Activated T-helper 9 cell treated with anti-CD3 and anti-CD28 coated beads, Interleukin-2, amount 50 U/mL, for 16 hours (primary cell): ENCODE results near the gene AKT3.
"Not testable (repeated sequence)": the region's sequence is repeated elsewhere in the genome, so short reads cannot be mapped to it uniquely, and the experiment has no call there.

Experiments used
- DNase-seq: peaks from one replicate; pipeline ENCODE4 v3.0.0-alpha.2; 2020; ENCODE audit warnings: low read depth

AKT3 gene

DNA sequence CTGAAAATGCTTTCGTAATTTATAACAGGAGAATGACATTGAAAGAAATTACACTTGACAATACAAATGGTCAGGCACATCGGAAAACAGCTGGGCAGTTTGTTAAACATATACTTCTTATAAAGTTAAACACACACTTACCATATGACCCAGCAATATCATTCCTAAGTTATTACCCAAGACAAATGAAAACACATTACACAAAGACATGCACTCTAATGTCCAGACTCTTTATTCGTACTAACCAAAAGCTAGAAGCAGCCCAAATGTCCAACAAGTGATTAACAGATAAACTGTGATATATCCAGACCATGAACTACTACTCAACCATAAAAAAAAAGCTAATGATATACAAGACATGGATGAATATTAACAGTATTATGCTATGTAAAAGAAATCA lies 8.5 kb downstream of the AKT3 start:
- no peak for DNase-seq

DNA sequence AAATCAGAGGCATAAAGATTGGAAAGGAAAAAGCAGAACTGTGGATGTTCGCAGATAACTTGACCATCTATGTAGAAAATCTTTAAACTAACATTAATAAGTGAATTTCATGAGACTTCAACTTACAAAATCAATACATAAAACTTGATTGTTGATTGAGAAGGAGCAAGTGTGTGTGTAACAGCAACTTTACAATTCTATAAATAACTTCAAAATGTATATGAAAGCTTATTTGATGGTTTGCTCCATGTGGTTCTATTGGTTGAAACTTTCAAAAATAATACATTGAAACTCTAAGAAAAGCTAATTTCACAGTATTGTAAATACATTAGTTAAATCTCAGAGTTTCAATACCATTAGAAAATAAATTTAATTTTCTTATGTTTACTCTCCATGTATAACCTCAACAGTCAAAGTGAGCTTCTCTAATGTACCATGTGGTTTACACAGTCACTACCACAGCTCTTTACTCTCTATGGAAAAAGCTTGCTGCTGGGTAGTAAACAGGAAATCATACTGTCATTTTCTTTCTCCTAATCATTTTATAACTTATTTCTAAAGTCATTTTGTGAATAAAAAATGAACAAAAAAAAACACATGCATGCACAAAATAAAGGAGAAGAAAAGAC lies 12.0 kb downstream of the AKT3 start:
- no peak for DNase-seq

DNA sequence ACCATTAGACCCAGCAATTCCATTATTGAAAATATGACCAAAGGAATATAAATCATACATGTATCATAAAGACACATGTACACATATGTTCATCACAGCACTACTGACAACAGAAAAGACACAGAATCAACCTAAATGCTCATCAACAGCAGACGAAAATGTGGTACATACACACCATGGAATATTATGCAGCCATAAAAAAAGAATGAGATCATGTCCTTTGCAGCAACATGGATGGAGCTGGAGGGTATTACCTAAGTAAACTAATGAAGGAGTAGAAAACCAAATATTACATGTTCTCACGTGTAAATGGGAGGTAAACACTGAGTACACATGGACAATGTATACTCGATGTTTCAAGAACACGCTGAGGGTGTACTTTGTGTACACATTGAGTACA lies 15.9 kb downstream of the AKT3 start:
- DNase-seq = no peak

DNA sequence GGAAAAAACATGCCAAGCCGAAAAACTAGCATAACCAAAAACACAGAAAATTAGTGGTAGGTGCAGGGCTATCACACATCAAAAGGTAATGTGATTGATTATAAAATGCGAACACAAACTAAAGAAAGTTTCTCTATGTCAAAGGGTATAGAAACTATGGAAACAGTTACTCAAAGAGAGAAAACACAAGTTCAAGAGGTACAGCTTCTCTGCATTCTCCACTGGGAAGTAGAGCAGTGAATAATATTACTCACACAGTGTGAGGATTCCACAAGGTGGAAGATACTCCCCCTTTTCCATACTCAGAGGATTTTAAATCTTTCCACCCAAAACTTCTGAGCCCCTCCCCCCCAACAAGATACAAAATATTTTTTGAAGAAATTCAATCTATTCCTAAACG lies 18.6 kb downstream of the AKT3 start:
- no peak for DNase-seq

DNA sequence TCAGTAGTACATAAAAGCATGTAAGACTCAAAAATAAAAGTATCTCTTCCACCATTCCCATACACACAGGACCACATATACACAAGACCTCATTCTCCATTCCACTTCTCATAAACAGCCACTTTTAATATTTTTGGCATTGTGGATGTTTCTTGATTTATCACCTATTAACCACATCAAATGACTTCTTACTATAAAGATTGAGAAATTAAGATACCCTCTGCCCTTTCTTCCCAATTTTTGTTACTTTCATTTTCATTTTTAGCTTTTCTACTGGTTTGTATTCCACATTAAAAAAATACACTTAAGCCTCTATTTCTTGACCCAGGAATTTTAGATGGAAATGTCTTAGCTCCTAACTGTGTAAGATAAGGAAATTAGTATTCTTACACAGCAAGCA lies 22.8 kb downstream of the AKT3 start:
- DNase-seq = no peak

DNA sequence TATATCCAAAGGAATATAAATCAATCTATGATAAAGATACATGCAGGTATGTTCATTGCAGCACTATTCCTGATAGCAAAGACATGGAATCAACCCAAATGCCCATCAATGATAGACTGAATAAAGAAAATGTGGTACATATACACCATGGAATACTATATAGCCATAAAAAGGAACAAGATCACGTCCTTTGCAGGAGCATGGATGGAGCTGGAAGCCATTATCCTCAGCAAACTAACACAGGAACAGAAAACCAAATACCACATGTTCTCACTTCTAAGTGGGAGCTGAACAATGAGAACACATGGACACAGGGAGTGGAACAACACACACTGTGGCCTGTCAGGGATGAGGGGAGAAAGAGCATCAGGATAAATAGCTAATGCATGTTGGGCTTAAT lies 25.1 kb downstream of the AKT3 start:
- DNase-seq = not testable (repeated sequence)

DNA sequence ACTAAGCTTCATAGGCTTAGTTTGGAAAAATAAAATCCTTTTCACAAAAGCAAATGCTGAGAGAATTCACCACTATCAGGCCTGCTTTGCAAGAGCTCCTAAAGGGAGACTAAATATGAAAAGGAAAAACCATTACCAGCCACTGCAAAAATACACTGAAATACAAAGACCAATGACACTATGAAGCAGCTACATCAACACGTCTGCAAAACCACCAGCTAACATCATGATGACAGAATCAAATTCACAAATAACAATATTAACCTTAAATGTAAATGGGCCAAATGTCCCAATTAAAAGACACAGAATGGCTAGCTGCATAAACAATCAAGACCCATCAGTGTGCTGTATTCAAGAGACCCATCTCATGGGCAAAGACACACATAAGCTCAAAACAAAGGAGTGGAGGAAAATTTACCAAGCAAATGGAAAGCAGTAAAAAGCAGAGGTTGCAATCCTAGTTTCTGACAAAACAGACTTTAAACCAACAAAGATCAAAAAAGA lies 28.8 kb downstream of the AKT3 start:
- no peak for DNase-seq

DNA sequence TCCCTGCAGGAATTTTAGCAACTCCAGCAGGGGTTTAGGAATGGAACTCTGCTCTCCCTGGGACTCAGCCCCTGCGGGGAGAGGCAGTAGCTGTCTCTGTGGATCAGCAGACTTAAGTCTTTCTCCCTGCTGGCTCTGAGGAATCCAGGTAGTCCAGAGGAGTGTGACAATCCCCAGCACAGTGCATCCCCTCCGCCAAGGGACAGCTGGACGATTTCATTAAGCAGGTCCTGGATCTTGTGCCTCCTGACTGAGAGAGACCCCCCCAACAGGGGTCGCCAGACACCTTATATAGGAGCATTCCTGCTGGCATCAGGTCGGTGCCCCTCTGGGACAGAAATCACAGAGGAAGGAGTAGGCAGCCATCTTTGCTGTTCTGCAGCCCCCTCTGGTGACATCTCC lies 30.6 kb downstream of the AKT3 start:
- DNase-seq = no peak

DNA sequence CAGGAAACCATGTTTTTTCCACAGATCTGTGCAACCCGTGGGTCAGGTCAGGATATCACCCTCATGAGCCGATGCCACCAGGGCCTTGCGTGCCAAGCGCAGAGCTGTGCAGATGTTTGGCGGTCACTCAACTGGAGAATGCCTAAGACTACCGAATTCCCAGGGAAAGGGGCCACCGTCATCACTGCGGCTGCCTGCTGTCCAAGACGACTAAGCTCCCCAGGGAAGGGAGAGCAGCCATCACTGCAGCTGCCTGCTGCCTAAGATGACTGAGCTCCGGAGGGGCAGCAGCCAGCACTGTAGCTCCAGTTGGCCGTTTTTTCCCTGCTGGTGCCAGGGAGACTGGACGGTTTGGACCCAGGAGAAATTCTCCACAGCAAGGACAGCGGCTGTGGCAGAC lies 31.1 kb downstream of the AKT3 start:
- no peak for DNase-seq

DNA sequence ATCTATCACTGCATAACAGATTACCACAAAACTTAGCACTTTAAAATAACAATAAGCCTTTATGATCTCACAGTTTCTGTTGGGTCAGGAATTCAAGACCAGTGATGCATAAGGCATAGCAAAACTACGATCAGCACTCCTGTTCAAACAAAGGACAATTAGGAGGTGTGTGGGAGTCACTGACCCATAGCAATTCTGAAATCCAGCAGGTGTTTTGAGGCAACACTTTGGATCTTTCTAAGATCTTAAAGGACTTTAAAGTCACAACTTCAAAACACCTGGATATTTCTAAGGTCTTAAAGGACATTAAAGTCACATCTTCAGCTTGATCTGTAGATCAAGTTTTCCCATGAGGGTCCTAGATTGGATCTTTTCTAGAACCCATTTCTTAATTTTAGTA lies 35.3 kb downstream of the AKT3 start:
- DNase-seq = no peak

DNA sequence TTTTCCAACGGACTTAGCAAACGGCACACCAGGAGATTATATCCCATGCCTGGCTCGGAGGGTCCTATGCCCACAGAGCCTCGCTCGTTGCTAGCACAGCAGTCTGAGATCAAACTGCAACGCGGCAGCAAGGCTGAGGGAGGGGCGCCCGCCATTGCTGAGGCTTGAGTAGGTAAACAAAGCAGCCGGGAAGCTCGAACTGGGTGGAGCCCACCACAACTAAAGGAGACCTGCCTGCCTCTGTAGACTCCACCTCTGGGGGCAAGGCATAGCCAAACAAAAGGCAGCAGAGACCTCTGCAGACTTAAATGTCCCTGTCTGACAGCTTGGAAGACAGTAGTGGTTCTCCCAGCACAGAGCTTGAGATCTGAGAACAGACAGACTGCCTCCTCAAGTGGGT lies 42.7 kb downstream of the AKT3 start:
- DNase-seq = not testable (repeated sequence)

DNA sequence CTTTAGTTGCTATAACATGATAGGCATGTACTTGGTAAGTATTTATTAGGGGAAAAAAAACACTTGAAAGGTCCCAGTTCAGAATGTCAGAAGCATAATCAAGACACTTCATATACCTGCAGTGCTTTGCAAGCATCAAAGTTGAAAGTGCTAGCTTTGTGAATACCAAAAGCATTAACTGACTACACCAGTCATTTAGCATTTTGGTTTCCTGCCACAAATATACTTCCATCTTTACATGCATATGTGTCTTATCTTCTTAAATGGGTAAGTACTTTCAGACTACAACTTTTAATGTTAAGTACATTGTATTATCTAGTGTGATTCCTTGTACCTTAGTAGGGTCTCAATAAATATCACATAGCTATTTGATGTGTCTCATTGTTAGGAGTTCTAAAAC lies 43.7 kb downstream of the AKT3 start:
- no peak for DNase-seq

DNA sequence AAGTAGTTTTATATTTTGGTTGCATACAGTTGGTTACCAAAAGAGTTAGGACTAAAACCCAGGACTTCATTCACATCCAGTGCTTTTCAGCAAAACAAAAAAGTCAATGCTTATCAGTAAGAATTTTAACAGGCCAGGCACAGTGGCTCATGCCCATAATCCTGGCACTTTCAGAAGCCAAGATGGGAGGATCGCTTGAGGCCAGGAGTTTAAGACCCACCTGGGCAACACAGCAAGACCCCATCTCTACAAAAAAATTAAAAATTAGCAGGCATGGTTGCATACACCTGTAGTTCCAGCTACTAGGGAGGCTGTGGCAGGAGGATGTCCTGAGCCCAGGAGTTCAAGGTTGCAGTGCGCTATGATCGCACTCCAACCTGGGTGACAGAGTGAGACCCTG lies 47.3 kb downstream of the AKT3 start:
- DNase-seq = no peak

DNA sequence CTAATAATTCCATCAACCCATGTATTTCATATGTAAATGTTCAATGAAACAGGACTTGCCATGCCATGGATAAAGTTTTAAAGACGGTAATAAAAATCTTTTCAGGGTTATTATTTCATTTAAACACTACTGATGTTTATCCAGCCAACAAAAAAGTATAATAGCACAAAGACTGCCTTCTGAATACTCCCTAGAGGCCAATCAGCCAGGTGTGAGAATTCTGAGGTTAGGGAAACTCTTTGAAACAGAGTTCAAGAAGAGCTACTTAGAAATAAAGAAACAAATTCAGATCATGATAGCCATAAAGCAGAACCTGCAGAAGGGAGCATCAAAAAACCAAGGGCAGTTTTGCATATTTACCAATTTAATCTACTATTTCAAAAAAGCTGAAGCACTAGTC lies 48.7 kb downstream of the AKT3 start:
- DNase-seq = no peak

DNA sequence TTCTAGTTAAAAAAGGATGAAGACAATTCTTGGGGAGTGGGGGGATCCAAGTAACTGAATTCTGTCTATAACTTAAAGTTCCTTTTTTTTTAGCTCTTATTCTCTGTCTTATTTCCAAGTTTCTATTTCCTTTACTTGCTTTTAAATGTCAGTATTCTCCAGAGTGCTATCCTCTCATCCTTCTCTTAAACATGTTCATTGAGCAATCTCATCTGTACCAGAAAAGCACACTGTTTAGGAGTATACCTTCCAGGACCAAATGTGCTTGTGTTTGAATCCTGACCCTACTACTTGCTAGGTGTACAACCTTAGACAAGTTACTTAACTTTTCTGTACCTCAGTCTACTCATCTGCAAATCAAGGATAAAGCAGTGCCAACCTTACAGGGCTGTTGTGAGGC lies 50.1 kb downstream of the AKT3 start:
- no peak for DNase-seq

DNA sequence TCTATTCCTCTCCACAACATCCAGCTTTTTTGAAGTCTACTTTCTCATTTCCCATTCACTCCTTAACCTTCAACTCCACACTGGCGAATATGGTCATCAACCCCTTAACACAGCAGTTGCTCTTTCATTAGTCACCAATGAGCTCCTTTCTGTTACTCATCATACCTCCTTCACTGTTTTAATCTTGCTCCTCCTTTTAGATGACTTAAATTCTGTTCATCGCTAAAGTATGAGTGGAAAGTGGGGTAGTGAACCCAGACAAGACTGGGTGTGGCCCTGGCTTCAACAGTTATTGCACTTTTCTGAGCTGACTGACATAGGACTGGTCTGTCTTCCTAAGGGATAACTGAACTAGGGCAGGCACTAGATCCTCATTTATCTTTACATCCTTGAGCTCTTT lies 51.3 kb downstream of the AKT3 start:
- DNase-seq = no peak

DNA sequence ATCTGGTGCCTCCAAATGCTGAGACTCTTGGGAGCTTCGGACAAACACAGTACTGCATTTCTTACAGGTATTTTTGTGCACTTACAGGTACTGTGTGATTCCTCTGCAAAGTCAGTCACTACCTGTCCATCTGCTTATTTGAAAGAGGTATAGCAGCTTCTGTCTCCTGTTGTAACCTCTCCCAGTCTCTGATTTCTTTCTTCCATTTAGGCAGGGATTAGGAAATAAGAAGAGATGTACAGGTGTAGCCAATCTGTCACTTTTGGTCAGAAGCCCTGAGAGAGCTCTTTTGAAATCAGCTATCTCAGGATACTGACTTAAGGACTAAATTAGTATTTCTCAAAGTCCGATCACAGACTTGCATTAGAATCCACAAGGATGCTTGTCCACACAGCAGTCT lies 54.0 kb downstream of the AKT3 start:
- no peak for DNase-seq

DNA sequence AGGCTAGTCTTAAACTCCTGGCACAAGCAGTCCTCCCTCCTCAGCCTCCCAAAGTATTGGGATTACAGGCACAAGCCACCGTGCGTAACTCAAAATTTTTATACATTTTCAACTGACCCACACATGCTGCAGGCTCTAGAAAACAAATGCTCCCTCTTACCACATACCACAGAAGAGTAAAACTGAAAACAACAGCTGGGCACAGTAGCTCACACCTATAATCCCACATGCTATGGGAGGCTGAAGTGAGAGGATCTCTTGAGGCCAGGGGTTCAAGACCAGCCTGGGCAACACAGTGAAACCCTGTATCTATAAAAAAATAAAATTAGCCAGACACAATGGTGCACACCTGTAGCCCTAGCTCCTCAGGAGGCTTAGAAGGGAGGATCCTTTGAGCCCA lies 56.7 kb downstream of the AKT3 start:
- DNase-seq = no peak

DNA sequence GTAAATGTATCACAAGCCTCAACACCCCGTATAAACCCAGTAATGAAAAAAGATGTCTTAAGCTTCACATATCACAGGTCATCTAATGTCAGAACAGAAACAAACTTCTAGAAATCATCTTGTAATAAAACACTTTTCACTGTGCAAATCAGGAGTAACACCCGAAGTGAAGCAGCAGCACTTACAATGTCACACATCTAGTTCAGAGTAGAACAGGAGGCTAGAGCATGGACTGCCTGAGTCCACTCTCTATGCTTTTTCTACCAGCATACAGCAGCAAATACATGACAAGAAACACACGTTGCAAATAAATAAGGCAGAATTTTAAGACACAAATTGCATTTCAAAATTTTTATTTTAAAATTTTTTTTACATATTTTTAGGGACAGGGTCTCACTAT lies 57.2 kb downstream of the AKT3 start:
- no peak for DNase-seq

DNA sequence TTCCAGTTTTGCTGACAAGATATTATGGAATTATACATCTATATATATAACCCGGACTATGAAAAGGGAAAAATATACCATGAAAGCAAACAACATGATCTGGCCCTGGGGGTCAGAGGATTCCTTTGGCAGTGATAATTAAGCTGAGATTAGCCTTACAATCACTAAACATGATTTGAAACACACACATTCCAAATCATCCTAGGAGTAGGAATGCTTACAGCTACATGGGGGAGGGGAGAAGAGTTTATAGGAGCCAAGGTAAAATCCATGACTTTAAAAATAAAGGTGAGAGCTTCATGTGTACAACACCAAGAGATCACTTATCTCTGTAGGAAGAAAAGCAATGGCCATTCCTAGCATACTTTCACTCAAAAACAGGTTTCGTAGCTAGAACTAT lies 57.6 kb downstream of the AKT3 start:
- no peak for DNase-seq

DNA sequence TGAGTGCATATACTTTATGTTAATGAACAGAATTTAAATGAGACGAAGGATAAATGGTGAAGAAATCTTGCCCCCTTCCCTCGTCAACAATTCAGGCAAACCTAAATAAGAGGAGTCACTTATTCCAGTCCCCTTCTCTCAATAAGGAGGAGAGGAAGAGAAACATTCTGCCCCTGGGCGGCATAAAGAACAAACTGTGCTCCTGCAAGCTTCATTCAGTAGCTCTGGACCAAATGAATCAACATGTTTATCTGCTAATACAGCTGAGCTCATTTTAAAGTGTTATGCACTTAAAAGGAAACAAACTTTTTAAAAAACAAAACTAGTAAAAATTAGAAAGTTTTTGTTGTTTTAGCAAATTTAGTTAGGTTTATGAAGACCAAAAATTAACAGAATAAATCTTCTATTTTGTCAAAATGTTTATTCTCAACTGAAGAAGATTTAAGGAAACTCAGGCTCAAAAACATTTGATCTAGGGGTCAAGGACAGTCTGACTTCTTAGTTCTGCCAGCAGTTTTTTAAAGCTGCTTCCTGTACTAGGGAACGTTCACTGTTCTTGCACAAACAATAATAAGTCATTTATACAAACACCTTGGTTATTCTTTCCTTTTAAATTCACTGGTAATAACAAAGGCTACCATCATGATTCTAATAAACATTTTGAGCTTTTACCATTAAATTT lies 58.3 kb downstream of the AKT3 start:
- no peak for DNase-seq

DNA sequence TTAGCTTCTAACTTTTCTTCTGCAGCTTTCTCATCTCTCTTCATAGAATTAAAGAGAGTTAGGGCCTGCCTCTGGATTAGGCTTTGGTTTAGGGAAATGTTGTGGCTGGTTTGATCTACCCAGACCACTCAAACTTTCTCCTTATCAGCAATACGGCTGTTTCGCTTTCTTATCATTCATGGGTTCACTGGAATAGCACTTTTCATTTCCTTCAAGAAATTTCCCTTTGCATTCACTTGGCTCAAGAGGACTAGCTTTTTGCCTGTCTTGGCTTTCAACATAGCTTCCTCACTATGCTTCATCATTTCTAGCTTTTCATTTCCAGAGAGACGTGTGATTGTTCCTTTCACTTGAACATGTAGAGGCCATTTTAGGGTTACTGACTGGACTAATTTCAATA lies 59.6 kb downstream of the AKT3 start:
- DNase-seq = no peak

DNA sequence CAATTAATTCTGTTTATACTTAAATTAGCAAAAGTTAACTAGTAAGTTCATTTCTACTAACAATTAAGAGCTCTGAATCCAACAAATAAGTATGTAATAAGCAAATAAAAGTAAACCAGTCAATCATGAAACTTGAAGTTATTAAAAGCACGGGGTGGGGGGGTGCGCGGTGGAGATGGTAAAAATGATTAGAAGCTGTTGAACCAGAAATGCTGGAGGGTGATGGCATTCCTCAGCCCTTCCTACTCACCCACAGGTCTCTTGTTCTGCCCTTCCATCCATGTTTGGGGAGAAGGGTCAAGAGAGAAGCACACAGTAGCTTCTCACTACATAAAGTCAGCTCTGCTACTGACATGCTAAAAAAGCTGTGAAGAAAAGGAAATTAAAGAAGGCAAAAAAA lies 63.5 kb downstream of the AKT3 start:
- no peak for DNase-seq

DNA sequence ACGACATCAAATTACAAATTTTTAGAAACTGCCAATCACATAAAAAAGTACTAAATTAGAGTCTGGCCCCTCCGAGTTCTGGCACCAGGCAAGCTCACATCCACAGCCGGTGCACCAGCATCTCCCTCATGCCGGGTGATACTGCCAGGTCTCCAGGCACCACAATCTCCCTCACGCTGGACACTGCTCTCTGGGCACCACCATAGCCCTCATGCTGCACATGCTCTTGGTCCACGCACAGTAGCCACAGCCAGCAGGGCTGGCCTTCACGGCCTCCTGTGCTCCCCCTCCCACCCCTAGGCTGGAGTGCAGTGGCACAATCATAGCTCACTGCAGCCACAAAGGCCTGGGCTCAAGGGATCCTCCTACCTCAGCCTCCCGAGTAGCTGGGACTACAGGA lies 65.5 kb downstream of the AKT3 start:
- DNase-seq = no peak
